ENCODE data around the gene RRAGD.

GRCh38 chr6:89412071-89413005 lies at the start of gene RRAGD:
- no peak for TF ChIP-seq CTCF (IDR thresholded peaks at IDR 0.05)
- no peak for TF ChIP-seq EP300 (IDR thresholded peaks at IDR 0.05)
- TF ChIP-seq POLR2A (IDR thresholded peaks at IDR 0.05): peak in 3 of 4 donors; percentile 51 to 71 (median 57)
- TF ChIP-seq POLR2AphosphoS5 (IDR thresholded peaks at IDR 0.05): peak; percentile 8 to 54
